T-cell (primary cell): ENCODE measurements around the gene CCDC91. TPM values are rescaled to one million over a fixed set of nuclear protein-coding genes. Genes with fewer than 3 reads are reported as not detected.

ENCODE experiments used
- ATAC-seq, 4 experiments: fragments of 200-7000 bp in 3 of 4; fragments of 150-1000 bp in 1 of 4; cut with Tn5 transposase; replicated peaks in 1 of 4; 1 replicate in 3 of 4; 2 replicates in 1 of 4; pipeline ENCODE4 v1.10.0; 2021; ENCODE audit warnings: moderate library complexity in 3 of 4, mild to moderate bottlenecking in 2 of 4, moderate number of reproducible peaks in 1 of 4
- CTCF ChIA-PET, 2 donors: fragments of 300-600 bp; sonication (Branson Sonifier 250); formaldehyde crosslinking; loops; one replicate each; lab custom pipeline; 2022; ENCODE audit warnings: antibody characterized with exemption in 2 of 2; lab: Charles Lee
- POLR2A ChIA-PET, 2 donors: fragments of 300-600 bp; sonication (Branson Sonifier 250); formaldehyde crosslinking; loops; one replicate each; lab custom pipeline; 2022; ENCODE audit warnings: antibody characterized with exemption in 2 of 2; lab: Charles Lee
- DNase-seq, 35 experiments: peaks; one replicate each; pipeline versions ENCODE4 v3.0.0 to v3.0.0-alpha.2; 2013 to 2023
- H3K27ac ChIP-seq: one replicate; pipeline ENCODE4 v1.5.1; 2013; ENCODE audit warnings: low read length
- H3K27me3 ChIP-seq, 2 experiments: replicated peaks in 1 of 2; 1 replicate in 1 of 2; 2 replicates in 1 of 2; pipeline versions ENCODE4 v1.6.1 to v1.7.0; 2013; ENCODE audit warnings: low read length in 1 of 2, mixed read lengths in 1 of 2; ENCODE audit not compliant: control insufficient read depth in 2 of 2, insufficient read depth in 2 of 2; ENCODE audit errors: extremely low read depth in 1 of 2
- H3K36me3 ChIP-seq, 2 donors: 1 replicate in 1 of 2; 2 replicates in 1 of 2; pipeline versions ENCODE4 v1.6.1 to v1.7.0; 2013; ENCODE audit warnings: low read length in 1 of 2; ENCODE audit not compliant: control insufficient read depth in 2 of 2, insufficient read depth in 1 of 2; ENCODE audit errors: extremely low read depth in 1 of 2
- H3K4me1 ChIP-seq, 2 experiments: 1 replicate in 1 of 2; 2 replicates in 1 of 2; pipeline versions ENCODE4 v1.6.1 to v1.7.0; 2013; ENCODE audit warnings: low read length in 2 of 2, mixed read lengths in 1 of 2; ENCODE audit not compliant: insufficient read depth in 2 of 2, control insufficient read depth in 1 of 2; ENCODE audit errors: extremely low read depth in 1 of 2
- H3K4me3 ChIP-seq, 2 donors: 1 replicate in 1 of 2; 2 replicates in 1 of 2; pipeline versions ENCODE4 v1.5.1 to v1.7.0; 2013; ENCODE audit warnings: mild to moderate bottlenecking in 2 of 2, low read length in 1 of 2, moderate library complexity in 1 of 2; ENCODE audit not compliant: control insufficient read depth in 1 of 2; ENCODE audit errors: extremely low read depth in 1 of 2
- H3K9me3 ChIP-seq: 2 replicates; pipeline ENCODE4 v1.7.0; 2013
- H3K27ac Mint-ChIP-seq, 2 donors: one replicate each; pipeline ENCODE4 v1.8.0; 2020 to 2021; ENCODE audit warnings: mild to moderate bottlenecking in 2 of 2, mixed read lengths in 2 of 2
- H3K27me3 Mint-ChIP-seq, 2 donors: one replicate each; pipeline ENCODE4 v1.8.0; 2021 to 2022; ENCODE audit warnings: mixed read lengths in 2 of 2
- H3K36me3 Mint-ChIP-seq: one replicate; pipeline ENCODE4 v1.8.0; 2021; ENCODE audit warnings: mixed read lengths
- H3K4me1 Mint-ChIP-seq, 3 donors: one replicate each; pipeline ENCODE4 v1.8.0; 2020 to 2022; ENCODE audit warnings: mixed read lengths in 3 of 3, mild to moderate bottlenecking in 1 of 3
- H3K4me3 Mint-ChIP-seq, 3 donors: one replicate each; pipeline ENCODE4 v1.8.0; 2020 to 2022; ENCODE audit warnings: mild to moderate bottlenecking in 3 of 3, mixed read lengths in 3 of 3, moderate library complexity in 3 of 3
- H3K9me3 Mint-ChIP-seq, 3 donors: one replicate each; pipeline ENCODE4 v1.8.0; 2020 to 2022; ENCODE audit warnings: mixed read lengths in 3 of 3
- WGBS: methylation state at CpG from one replicate; pipeline ENCODE4 v1.1.5; 2013; ENCODE audit warnings: missing lambda C conversion rate; ENCODE audit not compliant: insufficient coverage; 5-methylcytosine and 5-hydroxymethylcytosine counted together
- total RNA-seq, 35 experiments: library from RNA in 6 of 35; stranded (reverse) in 6 of 35; fragments of 120-200 nt in 1 of 35; gene quantifications; one replicate each; pipeline versions ENCODE4 v1.2.1 to v1.2.4 and lab custom pipeline; 2013 to 2026

The CCDC91 gene
- total RNA-seq, 5 donors from 2014 or later (not counting 1 experiment from before 2014, with no cell fraction given) = 65.7 to 73.0 (median 68.7) TPM

DNA sequence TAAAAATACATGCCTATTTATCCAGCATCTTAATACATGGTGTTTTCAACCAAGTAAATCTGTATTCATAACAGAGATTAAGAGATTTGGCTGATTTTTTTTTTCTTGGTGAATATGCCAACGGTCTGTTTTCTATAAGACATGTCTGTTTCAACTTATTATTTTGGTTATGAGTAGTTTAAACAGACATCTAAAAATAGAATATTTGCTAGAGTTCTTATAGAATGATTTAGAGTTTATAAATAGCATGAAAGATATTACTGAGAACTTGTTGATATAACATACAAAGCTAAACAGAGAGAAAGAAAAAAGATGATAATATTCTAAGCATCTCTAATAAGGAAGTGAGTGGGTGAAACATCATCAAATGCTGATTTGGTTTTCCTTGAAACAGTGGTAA is 199.9 kb downstream of the CCDC91 start:
- POLR2A ChIA-PET = no interaction called here
- no peak for ATAC-seq
- WGBS = no CpG with 5 or more reads among the region's 1 CpG
- Histone ChIP-seq H3K36me3 (peaks cover 0 to 7% of the 10 kb centered on the region in 2 donors), H3K27ac (no peak overlapping the region), H3K27me3 (no peaks in the 10 kb centered on the region), H3K4me3 (no peak overlapping the region), H3K9me3 (no peaks in the 10 kb centered on the region), H3K4me1 (no peaks in the 10 kb centered on the region)
- Mint-ChIP-seq H3K4me3 (no peak overlapping the region), H3K36me3 (peaks cover 74% of the 10 kb centered on the region), H3K9me3 (no peaks in the 10 kb centered on the region), H3K4me1 (peaks cover 0 to 6% (median 0%) of the 10 kb centered on the region in 3 donors), H3K27ac (no peak overlapping the region), H3K27me3 (no peaks in the 10 kb centered on the region)
- CTCF ChIA-PET = no interaction called here
- DNase-seq = no peak

DNA sequence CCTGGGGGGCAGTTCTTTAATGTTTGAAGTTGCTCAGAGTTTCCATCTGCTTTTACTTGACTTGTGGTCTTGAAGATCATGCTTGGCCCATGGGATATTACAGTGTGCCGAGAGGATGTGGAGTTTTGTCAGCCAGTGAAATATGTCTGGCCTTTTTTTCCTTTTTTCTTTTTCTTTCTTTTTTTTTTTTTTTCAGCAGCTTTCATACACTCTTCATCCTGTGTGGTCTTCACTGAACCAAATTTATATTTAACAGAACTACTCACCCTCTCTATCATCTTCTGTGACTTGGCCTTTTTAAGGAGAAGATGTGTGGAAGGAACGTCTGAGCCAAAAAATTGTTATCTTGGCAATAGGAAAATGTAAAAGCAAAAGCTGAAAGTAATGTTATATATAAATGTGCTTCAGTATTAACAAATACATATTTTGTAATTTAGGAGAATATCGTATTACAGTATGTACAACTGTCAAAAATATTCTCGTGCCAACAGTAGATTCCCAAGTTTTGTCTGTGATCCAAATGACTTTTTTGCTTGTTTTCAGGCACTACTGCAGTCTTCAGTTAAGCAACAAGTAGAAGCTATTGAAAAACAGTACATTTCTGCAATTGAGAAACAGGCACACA is 200.6 kb downstream of the CCDC91 start:
- peaks cover 0 to 12% of the 10 kb centered on the region in 2 donors for H3K36me3 ChIP-seq
- Mint-ChIP-seq H3K9me3 (peaks cover 0 to 2% (median 0%) of the 10 kb centered on the region in 3 donors), H3K36me3 (peaks cover 75% of the 10 kb centered on the region), H3K4me1 (peaks cover 0 to 6% (median 0%) of the 10 kb centered on the region in 3 donors), H3K4me3 (no peak overlapping the region), H3K27me3 (no peaks in the 10 kb centered on the region), H3K27ac (no peak overlapping the region)
- no peak overlapping the region for H3K27ac ChIP-seq
- ChIA-PET CTCF (no interaction called here), POLR2A (interaction anchor here in 1 of 2 donors (0.6 kb wide), 1 partner anchor 30 kb away, joined by 3 read pairs; no protein-coding TSS in a partner anchor)
- H3K4me3 ChIP-seq = no peak overlapping the region
- no peaks in the 10 kb centered on the region for H3K9me3 ChIP-seq
- no peaks in the 10 kb centered on the region for H3K4me1 ChIP-seq
- WGBS = 100% methylated on average over 1 of the region's 4 CpGs
- H3K27me3 ChIP-seq = no peaks in the 10 kb centered on the region
- ATAC-seq = no peak
- DNase-seq = no peak

DNA sequence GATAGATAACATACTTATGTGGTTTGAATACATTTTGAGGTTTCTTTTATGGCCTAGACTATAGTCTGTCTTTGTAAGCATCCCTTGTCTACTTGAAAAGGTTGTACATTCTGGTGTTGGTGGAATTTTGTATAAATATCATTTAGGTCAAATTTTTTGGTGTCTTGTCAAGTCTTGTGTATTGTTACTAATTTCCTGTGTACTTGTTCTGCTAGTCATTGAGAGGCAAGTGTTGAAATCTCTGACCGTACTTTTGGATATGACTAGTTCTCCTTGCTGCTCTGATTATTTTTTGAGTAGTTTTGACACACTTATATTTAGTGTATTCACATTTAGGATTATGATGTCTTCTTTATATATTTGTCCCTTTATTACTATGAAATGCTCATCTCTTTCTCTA is 219.6 kb downstream of the CCDC91 start:
- Mint-ChIP-seq H3K27ac (no peak overlapping the region), H3K36me3 (peaks cover 70% of the 10 kb centered on the region), H3K4me1 (peaks cover 0 to 11% (median 0%) of the 10 kb centered on the region in 3 donors), H3K9me3 (peaks cover 0 to 4% (median 0%) of the 10 kb centered on the region in 3 donors), H3K4me3 (no peak overlapping the region), H3K27me3 (no peaks in the 10 kb centered on the region)
- no peaks in the 10 kb centered on the region for H3K9me3 ChIP-seq
- no peak for ATAC-seq
- H3K4me1 ChIP-seq = no peaks in the 10 kb centered on the region
- peaks cover 6 to 13% of the 10 kb centered on the region in 2 donors for H3K36me3 ChIP-seq
- no peak for DNase-seq
- ChIA-PET CTCF (no interaction called here), POLR2A (no interaction called here)
- H3K27me3 ChIP-seq = no peaks in the 10 kb centered on the region
- H3K4me3 ChIP-seq = no peak overlapping the region
- H3K27ac ChIP-seq = no peak overlapping the region
- no CpG with 5 or more reads among the region's 1 CpG for WGBS

DNA sequence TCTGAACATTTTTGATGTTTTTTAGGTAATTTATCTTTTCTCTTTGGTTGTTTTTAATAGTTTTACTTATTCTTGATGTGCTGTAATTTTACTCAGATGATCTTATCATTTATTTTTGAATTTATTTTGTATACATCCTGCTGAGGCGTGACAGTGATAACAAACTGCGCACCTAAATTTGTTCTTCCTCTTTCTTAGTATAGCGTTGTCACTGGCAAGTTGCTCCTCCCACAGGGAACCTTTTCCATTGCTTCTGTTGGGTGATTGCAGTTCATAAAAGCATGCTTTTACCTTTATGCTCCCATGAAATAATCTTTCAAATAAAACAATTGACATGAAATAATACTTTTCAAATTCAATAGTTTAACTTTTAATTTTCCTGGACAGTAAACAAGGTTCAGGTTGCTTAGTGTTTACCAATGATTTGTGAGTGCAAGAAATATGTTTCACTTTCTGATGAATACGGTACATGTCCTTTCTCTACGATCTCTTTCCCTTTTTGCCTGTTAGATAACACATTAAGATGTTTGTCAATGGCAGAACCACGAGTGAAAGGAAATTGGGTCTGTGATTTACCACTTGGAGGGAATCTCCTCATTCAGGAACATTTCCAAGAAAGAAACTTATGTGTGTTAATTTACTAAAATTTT is 223.3 kb downstream of the CCDC91 start:
- peaks cover 44% of the 10 kb centered on the region for H3K36me3 Mint-ChIP-seq
- CTCF ChIA-PET = no interaction called here
- no peak for DNase-seq
- no peaks in the 10 kb centered on the region for H3K27me3 ChIP-seq
- no peak overlapping the region for H3K27ac ChIP-seq
- H3K4me1 Mint-ChIP-seq = peaks cover 0 to 7% (median 0%) of the 10 kb centered on the region in 3 donors
- no peaks in the 10 kb centered on the region for H3K9me3 ChIP-seq
- H3K36me3 ChIP-seq = peaks cover 6 to 11% of the 10 kb centered on the region in 2 donors
- H3K4me3 Mint-ChIP-seq = no peak overlapping the region
- POLR2A ChIA-PET = interaction anchor here in 1 of 2 donors (0.6 kb wide), 1 partner anchor 179 kb away, joined by 3 read pairs; no protein-coding TSS in a partner anchor
- WGBS = 100% methylated on average over 1 of the region's 6 CpGs
- no peaks in the 10 kb centered on the region for H3K27me3 Mint-ChIP-seq
- no peaks in the 10 kb centered on the region for H3K4me1 ChIP-seq
- no peaks in the 10 kb centered on the region for H3K9me3 Mint-ChIP-seq
- ATAC-seq = no peak
- H3K4me3 ChIP-seq = no peak overlapping the region
- H3K27ac Mint-ChIP-seq = no peak overlapping the region

GRCh38 chr12:28415755-28416154 is 225.5 kb downstream of the CCDC91 start:
- no peak overlapping the region for H3K27ac Mint-ChIP-seq
- no peak for ATAC-seq

GRCh38 chr12:28421374-28421773 is 231.1 kb downstream of the CCDC91 start:
- Histone ChIP-seq H3K9me3 (no peaks in the 10 kb centered on the region), H3K36me3 (peaks cover 0 to 3% of the 10 kb centered on the region in 2 donors), H3K4me1 (no peaks in the 10 kb centered on the region), H3K27me3 (no peaks in the 10 kb centered on the region), H3K27ac (no peak overlapping the region), H3K4me3 (no peak overlapping the region)
- WGBS = 100% methylated on average over 1 of the region's 1 CpG
- ATAC-seq (no peak), DNase-seq (no peak)
- Mint-ChIP-seq H3K9me3 (peaks cover 0 to 9% (median 3%) of the 10 kb centered on the region in 3 donors), H3K4me1 (peaks cover 5 to 10% (median 8%) of the 10 kb centered on the region in 3 donors), H3K27me3 (no peaks in the 10 kb centered on the region), H3K27ac (no peak overlapping the region), H3K4me3 (no peak overlapping the region), H3K36me3 (peaks cover 46% of the 10 kb centered on the region)
- ChIA-PET POLR2A (interaction anchor here in 1 of 2 donors (0.7 kb wide), 1 partner anchor 15 kb away, joined by 5 read pairs; no protein-coding TSS in a partner anchor), CTCF (interaction anchor here in 1 of 2 donors (0.9 kb wide), 1 partner anchor 631 kb away, joined by 11 read pairs; no protein-coding TSS in a partner anchor)

More at GRCh38 chr12:28415755-28416154, 225.5 kb downstream of the CCDC91 start:
- DNase-seq = no peak
- H3K4me1 ChIP-seq = no peaks in the 10 kb centered on the region
- peaks cover 0 to 4% (median 0%) of the 10 kb centered on the region in 3 donors for H3K4me1 Mint-ChIP-seq
- peaks cover 48% of the 10 kb centered on the region for H3K36me3 Mint-ChIP-seq
- no CpG with 5 or more reads among the region's 1 CpG for WGBS
- CTCF ChIA-PET = interaction anchor here in 1 of 2 donors (1.0 kb wide), 1 partner anchor 20 kb away, joined by 4 read pairs; no protein-coding TSS in a partner anchor
- POLR2A ChIA-PET = no interaction called here
- no peaks in the 10 kb centered on the region for H3K27me3 ChIP-seq
- peaks cover 6 to 11% of the 10 kb centered on the region in 2 donors for H3K36me3 ChIP-seq
- H3K9me3 ChIP-seq = no peaks in the 10 kb centered on the region
- no peaks in the 10 kb centered on the region for H3K27me3 Mint-ChIP-seq
- H3K4me3 Mint-ChIP-seq = no peak overlapping the region
- H3K27ac ChIP-seq = no peak overlapping the region
- H3K9me3 Mint-ChIP-seq = no peaks in the 10 kb centered on the region
- H3K4me3 ChIP-seq = no peak overlapping the region
